GM20431 (cell line): ENCODE measurements around the gene MT1E.

Source experiments
- in situ Hi-C: fragments of 300-500 bp; cut with MseI, MboI; formaldehyde crosslinking; loops from one replicate; pipeline ENCODE4 v1.15.0; 2020; ENCODE audit warnings: low sequenced_read_pairs; ENCODE audit not compliant: unreplicated experiment

Gene MT1E

DNA sequence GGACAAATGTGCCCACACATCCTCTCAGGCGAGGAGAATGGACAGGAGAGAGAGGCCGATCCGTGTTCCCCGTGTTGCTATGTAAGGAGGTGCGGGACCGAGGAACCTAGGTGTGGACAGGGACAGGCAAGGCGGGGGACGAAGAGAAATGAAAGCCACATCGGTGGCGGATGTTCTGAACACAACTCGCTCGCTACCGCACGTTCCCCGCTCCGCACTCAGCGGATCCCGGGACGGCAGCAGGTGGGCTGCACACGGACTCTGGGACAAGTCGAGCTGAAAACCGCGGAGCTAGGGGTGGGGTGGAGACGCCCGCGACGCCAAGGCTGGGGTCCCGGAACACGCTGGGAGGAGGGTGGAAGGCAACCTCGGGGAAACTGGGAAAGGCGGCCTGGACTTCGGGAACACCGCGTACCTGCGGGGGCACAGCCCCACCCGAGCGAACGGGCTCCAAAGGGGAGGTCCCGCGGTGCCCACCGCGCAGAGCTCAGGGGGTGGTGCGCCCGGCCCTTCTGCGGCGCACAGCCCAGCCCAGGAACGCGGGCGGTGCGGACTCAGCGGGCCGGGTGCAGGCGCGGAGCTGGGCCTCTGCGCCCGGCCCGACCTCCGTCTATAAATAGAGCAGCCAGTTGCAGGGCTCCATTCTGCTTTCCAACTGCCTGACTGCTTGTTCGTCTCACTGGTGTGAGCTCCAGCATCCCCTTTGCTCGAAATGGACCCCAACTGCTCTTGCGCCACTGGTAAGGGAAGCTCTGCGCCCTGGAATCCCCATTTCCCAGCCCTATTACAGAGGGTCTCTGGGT, at the start of gene MT1E:
TSS of gene MT1E (plus strand) at position 642 of the 803 bp plus-strand sequence. CDS start at position 713, 71 bp downstream.
- in situ Hi-C loops = no loop called here

DNA sequence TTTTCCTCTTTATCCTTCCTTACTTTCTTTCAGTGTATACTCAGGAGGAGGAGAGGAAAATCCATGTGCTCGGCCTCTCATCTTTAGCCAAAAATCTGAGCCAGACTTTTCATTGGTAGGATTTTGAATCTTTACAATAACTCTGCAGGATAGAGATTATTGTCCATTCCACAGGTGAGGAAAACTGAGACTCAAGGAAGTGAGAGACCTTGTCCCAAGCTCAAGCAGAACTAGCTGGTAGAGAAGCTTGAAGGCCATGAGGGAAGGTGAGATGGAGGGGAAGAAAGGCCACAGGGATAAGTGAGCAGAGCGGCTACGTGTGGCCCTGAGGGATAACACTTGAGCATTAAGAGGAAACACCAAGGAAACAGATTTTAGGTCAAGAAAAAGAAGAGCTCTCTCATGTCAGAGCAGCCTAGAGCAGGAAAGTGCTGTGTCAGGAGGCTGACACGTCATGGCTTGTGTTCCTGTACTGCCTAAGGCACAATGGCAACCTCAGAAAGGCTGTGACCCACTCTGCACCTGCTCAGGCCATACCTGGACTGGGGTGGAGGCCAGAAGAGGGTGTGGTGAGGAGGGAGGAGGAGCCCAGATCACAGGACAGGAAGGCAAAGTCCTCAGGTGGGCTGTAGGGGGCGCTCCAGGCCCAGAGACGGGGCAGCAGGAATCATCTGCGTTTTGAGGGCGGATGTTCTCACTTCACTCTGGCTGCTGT, 48.8 kb upstream of the MT1E start:
- in situ Hi-C loops = no loop called here

DNA sequence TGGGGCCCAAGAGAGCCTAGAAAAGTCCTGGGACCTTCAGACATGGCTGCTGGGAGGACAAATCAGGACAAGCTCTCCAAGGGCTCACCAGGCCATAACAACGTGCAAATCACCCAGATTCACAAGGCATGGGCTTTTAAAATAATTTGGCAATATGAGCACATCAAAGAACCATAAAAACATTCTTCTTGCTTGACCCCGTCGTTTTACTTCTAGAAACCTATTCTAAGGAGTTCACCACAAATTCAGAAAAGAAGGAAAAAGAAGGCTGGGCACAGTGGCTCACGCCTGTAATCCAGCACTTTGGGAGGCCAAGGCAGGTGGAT, 48.3 kb upstream of the MT1E start:
- in situ Hi-C loops = no loop called here

DNA sequence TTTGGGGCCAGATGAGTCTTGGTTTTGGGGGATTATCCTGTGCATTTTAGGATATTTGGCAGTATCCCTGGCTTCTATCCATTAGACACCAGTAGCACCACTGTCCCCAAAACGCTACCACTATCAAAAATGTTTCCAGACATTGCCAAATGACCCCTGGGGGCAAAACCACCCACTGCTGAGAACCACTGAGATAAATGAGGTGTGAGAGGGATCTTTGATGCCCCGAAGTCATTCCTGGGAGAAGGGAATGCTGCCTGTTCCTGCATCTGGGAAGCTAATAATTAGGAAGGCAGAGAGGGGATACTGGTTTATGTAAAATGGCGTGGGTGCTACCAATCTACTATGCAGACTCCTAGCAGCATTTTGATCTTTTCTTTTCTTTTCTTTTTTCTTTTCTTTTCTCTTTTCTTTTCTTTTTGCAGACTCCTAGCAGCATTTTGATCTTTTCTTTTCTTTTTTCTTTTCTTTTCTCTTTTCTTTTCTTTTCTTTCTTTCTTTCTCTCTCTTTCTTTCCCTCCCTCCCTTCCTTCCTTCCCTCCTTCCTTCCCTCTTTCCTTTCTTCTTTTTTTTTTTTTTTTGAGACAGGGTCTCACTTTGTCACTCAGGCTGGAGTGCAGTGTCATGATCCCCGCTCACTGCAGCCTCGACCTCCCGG, 45.1 kb upstream of the MT1E start:
- in situ Hi-C loops = loop anchor here (5.0 kb wide), 1 partner anchor 117 kb away; no protein-coding TSS in a partner anchor

DNA sequence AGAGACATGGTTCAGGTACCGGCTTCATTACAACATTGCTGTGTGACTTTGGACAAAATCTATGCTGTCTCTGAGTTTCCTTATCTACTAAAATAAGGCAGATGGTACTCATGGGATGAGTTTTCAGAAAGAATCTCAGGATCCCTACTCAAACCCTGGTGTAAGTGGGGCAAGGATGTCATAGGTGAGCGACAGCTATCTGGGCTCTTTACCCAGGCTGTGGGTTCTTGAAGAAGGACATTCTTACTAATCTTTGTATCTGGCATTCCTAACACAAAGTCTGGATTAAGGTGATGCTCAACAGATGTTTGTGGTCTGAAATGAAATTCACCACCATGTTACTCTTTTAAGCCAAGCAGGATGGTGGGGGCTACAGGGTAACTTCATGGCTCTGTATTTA, 42.7 kb upstream of the MT1E start:
- in situ Hi-C loops = loop anchor here (5.0 kb wide), 1 partner anchor 114 kb away; no protein-coding TSS in a partner anchor

DNA sequence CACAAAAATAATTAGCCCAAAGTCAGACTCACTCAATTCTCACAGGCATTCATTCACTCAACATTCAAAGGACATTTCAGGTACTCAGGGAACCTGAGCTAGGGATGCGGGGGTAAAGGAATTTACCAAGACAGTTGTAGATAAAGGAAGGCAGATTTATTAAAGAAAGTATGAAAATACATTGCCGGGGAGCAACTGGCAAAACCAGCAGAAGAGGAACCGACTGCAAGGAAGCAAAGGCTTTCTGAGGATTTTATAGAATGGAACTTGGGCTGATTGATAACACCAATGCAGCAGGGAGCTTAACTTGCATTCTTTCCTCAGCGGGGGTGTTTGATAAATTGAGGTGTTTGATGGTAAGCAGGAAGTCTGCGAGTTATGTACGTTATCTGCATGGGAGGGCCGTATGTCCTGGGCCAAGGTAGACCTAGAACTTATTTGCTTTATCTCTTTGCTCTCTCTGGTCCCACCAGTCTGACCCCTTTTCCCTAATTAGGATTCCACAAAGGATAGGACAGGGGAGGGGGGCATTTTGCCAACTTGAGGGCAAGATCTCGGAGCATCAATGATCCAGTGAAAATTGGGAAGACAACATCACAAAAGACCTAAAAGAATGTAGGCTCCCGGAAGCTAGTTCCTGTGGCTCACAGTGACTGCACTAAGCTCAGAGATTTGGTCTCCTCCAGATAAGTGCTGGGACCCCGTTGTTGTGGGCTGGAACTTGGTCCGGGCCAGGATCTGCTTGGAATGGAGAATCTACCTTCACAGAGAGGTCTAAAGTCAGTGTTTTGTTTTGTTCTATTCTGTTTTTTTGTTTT, 42.0 kb upstream of the MT1E start:
- in situ Hi-C loops = loop anchor here (5.0 kb wide), 1 partner anchor 114 kb away; no protein-coding TSS in a partner anchor

DNA sequence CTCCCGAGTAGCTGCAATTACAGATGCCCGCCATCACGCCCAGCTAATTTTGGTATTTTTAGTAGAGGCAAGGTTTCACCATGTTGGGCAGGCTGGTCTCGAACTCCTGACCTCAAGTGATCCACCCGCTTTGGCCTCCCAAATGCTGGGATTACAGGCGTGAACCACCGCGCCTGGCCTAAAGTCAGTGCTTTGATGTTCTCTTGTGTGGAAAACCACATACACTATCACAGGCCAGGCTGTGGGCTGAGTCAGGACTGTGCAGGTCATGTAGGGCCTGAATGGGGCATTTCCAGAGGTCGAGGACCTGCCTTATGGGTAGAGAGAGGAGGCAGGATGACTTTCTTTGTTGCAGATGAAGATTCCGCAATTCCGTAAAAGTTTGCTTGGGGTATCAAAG, 41.3 kb upstream of the MT1E start:
- in situ Hi-C loops = loop anchor here (5.0 kb wide), 1 partner anchor 113 kb away; no protein-coding TSS in a partner anchor

DNA sequence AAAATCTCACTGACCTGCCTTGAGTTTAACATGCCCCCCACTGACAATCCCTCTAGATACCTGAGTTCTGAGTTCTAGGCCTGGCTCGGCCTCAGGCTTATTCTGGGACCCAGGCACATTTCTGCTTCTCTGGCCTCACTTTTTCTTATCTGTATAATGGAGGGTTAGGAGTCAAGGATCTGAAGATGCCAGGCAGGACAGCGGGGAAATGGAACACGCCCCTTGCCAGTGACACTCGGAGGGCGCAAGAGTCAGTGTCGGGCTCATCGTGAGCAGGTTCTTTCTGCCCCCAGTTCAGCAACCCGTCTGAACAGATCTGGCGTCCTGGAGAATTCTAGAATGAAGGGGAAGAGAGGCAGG, 36.8 kb upstream of the MT1E start:
- in situ Hi-C loops = no loop called here

DNA sequence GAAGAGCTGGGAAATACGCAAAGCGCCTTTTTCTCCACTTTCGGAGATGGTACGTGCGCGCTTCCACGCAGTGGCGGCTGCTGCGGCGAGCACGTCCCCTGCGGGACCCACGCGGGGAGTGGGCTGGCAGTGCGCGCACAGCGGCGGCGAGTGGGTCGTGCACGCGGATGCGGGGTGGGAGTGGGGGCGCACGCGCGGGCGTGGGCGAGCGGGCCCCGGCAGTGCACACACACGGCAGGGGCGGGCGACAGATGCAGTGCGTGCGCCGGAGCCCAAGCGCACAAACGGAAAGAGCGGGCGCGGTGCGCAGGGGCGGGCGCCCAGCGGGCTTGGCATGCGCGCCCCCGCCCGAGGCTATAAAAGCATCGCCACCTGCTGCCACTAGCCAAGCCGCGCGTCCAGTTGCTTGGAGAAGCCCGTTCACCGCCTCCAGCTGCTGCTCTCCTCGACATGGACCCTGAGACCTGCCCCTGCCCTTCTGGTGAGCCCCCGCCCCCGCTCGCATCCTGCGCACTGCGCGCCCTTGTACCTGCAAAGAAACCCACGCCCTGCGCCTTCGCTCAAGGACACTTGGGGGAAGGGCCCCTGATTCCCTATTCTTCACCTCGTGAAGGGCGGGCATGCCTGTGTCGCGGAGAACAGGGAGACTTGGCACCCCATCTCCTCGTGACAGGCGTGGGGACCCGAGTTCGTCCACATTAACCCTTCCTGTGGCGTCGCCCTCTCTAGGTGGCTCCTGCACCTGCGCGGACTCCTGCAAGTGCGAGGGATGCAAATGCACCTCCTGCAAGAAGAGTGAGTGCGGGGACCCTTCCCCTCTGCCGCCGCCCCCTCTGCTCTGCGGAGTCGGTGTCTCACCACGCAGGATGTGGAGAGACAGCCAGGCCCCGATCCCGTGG, 36.2 kb upstream of the MT1E start, which contains the start of gene MT3:
TSS of gene MT3 (plus strand) at position 388 of the 899 bp plus-strand sequence. CDS start at position 451, 63 bp downstream.
- in situ Hi-C loops = no loop called here

DNA sequence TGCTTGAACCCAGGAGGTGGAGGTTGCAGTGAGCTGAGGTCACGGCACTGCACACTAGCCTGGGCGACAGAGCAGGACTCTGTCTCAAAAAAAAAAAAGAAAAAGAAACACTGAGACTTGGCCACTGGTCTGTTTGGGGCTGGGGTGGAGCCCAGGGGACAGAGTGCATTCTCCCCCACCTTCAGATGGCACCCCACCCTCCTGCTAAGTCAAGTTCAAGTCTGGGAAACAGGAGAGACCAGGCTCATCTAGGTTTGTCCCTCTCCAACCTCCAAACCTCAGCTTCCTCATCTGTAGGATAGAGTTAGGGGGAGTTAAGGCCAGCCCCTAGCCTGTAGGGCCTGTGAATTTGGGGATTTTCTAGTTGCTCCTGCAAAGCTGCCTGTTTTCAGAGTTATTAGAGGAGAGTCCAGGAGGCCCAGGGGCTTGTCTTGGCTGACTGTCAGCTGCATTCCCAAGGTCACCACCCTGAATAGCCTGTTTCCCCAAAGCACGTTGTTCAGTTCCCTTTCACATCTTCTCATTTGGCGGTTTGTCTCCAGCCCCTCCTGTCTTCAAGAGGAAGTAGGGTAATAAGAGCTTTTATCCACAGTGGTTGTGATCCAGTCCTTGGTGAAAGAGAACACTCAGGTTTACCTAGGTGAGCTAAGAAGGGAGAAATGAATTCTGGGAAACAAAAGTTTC, 34.1 kb upstream of the MT1E start:
- in situ Hi-C loops = no loop called here

DNA sequence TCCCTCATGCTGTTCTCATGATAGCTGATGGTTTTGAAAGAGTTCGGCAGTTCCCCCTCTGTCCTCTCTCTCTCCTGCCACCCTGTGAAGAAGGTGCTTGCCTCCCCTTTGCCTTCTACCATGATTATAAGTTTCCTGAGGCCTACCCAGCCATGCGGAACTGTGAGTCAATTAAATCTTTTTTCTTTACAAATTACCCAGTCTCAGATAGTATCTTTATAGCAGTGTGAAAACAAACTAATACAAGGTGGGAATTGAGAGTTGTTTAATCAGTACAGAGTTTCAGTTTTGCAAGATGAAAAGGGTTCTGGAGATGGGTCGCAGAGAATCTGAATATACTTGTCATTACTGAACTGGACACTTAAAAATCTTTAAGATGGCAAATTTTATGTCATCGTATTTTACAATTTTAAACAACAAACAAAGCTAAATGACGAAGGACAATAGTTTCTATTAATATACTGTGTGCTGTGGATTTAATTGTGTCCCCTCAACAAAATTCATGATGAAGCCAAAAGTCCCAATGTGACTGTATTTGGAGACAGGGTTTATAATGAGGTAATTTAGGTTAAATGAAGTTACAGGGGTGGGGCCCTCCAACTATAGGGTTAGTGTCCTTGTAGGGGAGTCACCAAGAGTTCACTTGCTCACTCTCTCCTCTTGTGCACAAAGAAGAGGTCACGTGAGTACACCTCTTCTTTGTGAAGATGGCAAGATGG, 31.8 kb upstream of the MT1E start:
- in situ Hi-C loops = no loop called here

DNA sequence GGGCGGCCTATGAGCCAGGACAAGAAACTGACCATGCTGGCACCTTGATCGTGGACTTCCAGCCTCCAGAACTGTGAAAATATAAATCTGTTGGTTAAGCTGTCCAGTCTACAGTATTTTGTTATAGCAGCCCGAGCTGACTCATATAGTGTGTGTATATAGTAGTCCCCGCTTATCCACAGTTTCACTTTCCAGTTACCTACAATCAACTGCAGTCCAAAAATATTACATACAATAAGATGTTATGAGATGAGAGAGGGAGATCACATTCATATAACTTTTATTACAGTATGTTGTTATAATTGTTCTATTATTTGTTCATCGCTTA, 31.3 kb upstream of the MT1E start:
- in situ Hi-C loops = no loop called here

DNA sequence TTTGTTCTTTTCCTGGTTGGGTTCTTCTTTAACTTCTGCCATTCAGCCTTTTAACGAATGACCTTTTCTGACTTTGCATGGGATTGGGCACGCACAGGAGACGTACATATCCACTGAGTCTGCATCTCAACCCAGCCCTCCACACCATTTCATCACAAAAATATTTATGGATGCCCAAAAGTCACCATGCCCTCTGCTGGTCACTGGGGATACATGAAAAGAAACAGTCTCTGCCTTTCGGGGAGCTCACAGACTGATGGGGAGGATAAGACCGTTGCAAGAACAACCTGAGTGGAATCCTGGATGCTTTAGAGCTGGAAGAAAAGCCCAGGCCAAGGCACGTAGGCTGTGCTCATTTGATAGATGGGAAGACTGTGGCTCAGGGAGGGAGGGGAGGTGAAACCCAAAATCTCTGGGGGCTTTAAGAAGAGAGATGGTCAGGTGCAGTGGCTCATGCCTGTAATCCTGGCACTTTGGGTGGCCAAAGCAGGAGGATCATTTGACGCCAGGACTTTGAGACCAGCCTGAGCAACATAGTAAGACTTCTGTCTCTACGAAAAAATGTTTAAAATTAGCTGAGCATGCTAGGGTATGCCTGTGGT, 25.1 kb upstream of the MT1E start:
- in situ Hi-C loops = no loop called here

DNA sequence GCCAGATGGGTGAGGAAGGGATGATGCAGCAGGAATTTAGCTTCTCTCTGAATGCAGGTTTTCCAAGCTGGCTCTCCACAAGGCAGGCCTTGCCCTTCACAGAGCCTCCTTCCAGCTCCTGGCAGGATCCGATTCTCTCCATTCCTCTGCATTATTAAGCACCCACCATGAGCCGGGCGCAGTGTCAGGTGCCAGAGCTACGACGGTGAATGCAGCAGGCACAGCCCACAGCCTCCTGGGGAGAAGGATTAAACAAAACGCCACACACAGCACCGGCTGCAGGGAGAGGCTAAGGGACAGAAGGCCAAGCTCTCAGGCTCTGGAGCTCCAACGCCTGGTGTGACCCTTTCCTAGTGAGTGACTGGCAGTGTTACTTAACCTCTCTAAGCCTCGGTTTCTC, 24.3 kb upstream of the MT1E start:
- in situ Hi-C loops = no loop called here

DNA sequence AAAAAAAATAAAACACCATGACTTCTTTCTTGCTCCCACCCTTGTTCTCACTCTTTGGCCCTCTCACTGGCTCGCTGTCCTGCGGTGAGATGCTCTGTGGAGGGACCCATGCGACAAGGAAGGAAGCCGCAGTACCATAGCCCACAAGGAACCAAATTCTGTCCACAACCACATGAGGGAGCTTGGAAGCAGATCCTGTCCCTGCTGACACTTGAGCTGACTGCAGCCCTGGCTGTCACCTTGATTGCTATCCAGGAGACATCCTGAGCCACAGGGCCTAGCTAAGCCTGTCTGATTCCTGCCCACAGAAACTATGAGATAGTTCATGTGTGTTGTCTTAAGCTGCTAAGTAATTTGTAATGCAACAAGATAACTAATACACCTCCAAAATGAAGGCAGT, 22.0 kb upstream of the MT1E start:
- in situ Hi-C loops = no loop called here

DNA sequence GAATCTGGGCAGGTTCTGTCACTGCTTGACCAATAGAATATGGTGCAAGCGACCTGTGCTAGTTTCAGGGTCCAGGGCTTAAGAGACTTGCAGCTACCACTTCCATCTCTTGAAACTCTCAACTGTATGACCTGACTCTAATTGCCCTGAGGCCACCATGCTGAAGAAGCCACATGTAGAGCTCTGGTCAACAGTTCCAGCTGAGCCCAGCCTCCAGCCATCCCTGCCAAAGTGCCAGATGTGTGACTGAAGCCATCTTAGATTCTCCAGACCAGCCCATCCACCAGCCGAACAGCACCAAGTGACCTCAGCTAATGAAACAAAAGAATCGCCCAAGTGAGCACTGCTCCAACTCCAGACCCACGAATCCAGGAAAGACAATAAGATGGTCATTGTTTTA, 20.6 kb upstream of the MT1E start:
- in situ Hi-C loops = no loop called here

DNA sequence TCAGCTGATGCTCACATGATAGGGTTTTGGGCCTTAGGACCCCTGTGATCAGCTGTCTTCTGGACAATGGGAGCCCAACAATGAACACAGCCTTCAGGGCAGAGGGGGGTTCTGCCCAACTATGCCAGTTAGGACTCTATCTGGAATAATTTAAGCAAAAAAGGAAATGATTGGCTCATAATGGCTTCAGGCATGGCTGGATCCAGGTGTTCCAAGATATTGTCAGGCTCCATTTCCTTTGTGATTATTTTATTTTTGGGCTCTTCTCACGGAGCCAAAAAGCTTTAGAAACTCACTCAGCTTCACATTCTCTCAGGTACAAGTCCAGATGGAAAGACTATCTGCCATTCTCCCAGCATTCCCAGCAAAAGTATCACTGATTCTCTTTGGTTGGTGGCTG, 20.1 kb upstream of the MT1E start:
- in situ Hi-C loops = no loop called here

DNA sequence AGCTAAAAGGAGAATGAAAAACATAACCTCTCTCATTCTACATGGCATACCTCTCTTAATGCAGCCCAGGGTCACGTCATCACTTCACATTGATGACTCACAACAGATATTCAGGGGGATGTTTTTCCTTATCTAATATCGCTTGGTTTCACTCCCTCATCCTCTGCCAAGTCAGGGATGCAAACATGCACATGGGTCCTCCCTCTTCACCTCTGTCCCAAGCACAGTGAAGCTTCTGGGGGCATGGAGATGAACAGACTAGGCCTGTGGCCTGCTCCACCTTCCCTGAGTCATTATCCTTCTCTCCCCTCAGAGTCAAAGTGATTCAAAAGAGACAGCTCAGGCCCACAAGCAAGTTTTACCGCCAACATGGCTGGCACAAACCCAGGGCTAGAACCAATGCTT, 19.5 kb upstream of the MT1E start:
- in situ Hi-C loops = no loop called here
